ENCODE measurements around the gene PGAP6. TPM values are rescaled to one million over a fixed set of nuclear protein-coding genes. Genes with fewer than 3 reads are reported as not detected.

Gene PGAP6
- total and polyA plus RNA-seq, 4 donors: 38.0 to 100.0 (median 68.1) TPM

GRCh38 chr16:414395-415169 is 32.8 kb upstream of the PGAP6 start:
- 90 to 93% methylated on average over 21 of the region's 21 CpGs for WGBS, 2 donors
- no peak overlapping the region for H3K9ac ChIP-seq (ENCODE audit: insufficient read depth in 1 of 2, low read length in 2 of 2)
- H3K4me3 ChIP-seq: no peak overlapping the region
- no peaks in the 10 kb centered on the region for H3K4me1 ChIP-seq (ENCODE audit: control insufficient read depth in 5 of 5, insufficient read depth in 5 of 5, low read length in 5 of 5)
- no peak for ATAC-seq (ENCODE audit: insufficient read depth, low FRiP score)
- no peak overlapping the region for H3K27ac ChIP-seq (ENCODE audit: low read depth in 1 of 2, low read length in 1 of 2)
- TF ChIP-seq CTCF (IDR thresholded peaks at IDR 0.05; ENCODE audit: control extremely low read depth, extremely low read depth): no peak
- H3K27me3 ChIP-seq (ENCODE audit: control insufficient read depth in 3 of 3, insufficient read depth in 3 of 3, low read length in 2 of 3): no peaks in the 10 kb centered on the region
- H3K9me3 ChIP-seq (ENCODE audit: control insufficient read depth in 4 of 4, insufficient read depth in 3 of 4, low read length in 3 of 4): no peaks in the 10 kb centered on the region
- peaks cover 0 to 15% (median 0%) of the 10 kb centered on the region in 4 donors for H3K36me3 ChIP-seq (ENCODE audit: control insufficient read depth in 4 of 4, insufficient read depth in 4 of 4, low read length in 4 of 4)
- no peak for DNase-seq

GRCh38 chr16:411576-412265 is 29.9 kb upstream of the PGAP6 start:
- no peak for ATAC-seq (ENCODE audit: insufficient read depth, low FRiP score)
- Histone ChIP-seq H3K9ac (ENCODE audit: insufficient read depth in 1 of 2, low read length in 2 of 2) (no peak overlapping the region), H3K4me1 (ENCODE audit: control insufficient read depth in 5 of 5, insufficient read depth in 5 of 5, low read length in 5 of 5) (no peaks in the 10 kb centered on the region), H3K4me3 (no peak overlapping the region), H3K9me3 (ENCODE audit: control insufficient read depth in 4 of 4, insufficient read depth in 3 of 4, low read length in 3 of 4) (no peaks in the 10 kb centered on the region), H3K36me3 (ENCODE audit: control insufficient read depth in 4 of 4, insufficient read depth in 4 of 4, low read length in 4 of 4) (peaks cover 0 to 21% (median 0%) of the 10 kb centered on the region in 4 donors), H3K27ac (ENCODE audit: low read depth in 1 of 2, low read length in 1 of 2) (no peak overlapping the region), H3K27me3 (ENCODE audit: control insufficient read depth in 3 of 3, insufficient read depth in 3 of 3, low read length in 2 of 3) (no peaks in the 10 kb centered on the region)
- no peak for TF ChIP-seq CTCF (IDR thresholded peaks at IDR 0.05; ENCODE audit: control extremely low read depth, extremely low read depth)
- no peak for DNase-seq
- 95 to 97% methylated on average over 26 of the region's 26 CpGs for whole genome bisulfite sequencing, 2 donors

GRCh38 chr16:410516-411178 is 28.9 kb upstream of the PGAP6 start:
- H3K9ac ChIP-seq (ENCODE audit: insufficient read depth in 1 of 2, low read length in 2 of 2): no peak overlapping the region
- ATAC-seq (ENCODE audit: insufficient read depth, low FRiP score) (no peak), DNase-seq (no peak)
- H3K4me1 ChIP-seq (ENCODE audit: control insufficient read depth in 5 of 5, insufficient read depth in 5 of 5, low read length in 5 of 5): no peaks in the 10 kb centered on the region
- no peak overlapping the region for H3K4me3 ChIP-seq
- no peaks in the 10 kb centered on the region for H3K9me3 ChIP-seq (ENCODE audit: control insufficient read depth in 4 of 4, insufficient read depth in 3 of 4, low read length in 3 of 4)
- 93 to 95% methylated on average over 35 to 36 of the region's 36 CpGs for WGBS, 2 donors
- no peaks in the 10 kb centered on the region for H3K27me3 ChIP-seq (ENCODE audit: control insufficient read depth in 3 of 3, insufficient read depth in 3 of 3, low read length in 2 of 3)
- peaks cover 0 to 21% (median 0%) of the 10 kb centered on the region in 4 donors for H3K36me3 ChIP-seq (ENCODE audit: control insufficient read depth in 4 of 4, insufficient read depth in 4 of 4, low read length in 4 of 4)
- no peak overlapping the region for H3K27ac ChIP-seq (ENCODE audit: low read depth in 1 of 2, low read length in 1 of 2)
- TF ChIP-seq CTCF (IDR thresholded peaks at IDR 0.05; ENCODE audit: control extremely low read depth, extremely low read depth): no peak

Measured in lung (tissue), 12 donors.